HepG2 (cell line): Measurements from ENCODE around the gene OR6T1. TPM values are rescaled to one million over a fixed set of nuclear protein-coding genes. Genes with fewer than 3 reads are reported as not detected.

Source experiments
- ATAC-seq: fragments of 200-7000 bp; cut with Tn5 transposase; 3 replicates; pipeline ENCODE4 v1.9.1; 2020; ENCODE audit warnings: mild to moderate bottlenecking, moderate library complexity
- BruUV-seq: library from RNA; stranded (reverse); fragments of 400-500 nt; replicated peaks from 2 replicates; lab custom pipeline; 2021; lab: Mats Ljungman, UMichigan
- CTCF ChIA-PET: fragments of 300-600 bp; formaldehyde crosslinking; extraction: SDS; loops from one replicate; lab custom pipeline; 2021; ENCODE audit warnings: low total read pairs, inconsistent platforms, low intra/inter-chr PET ratio; lab: Yijun Ruan, JAX
- POLR2A ChIA-PET: fragments of 350-600 bp; sonication (Branson Sonifier 250); formaldehyde crosslinking; loops from one replicate; lab custom pipeline; 2020; ENCODE audit warnings: antibody characterized with exemption, inconsistent platforms; lab: Yijun Ruan, JAX
- DNase-seq: peaks from one replicate; pipeline ENCODE4 v3.0.0-alpha.2; 2015; ENCODE audit warnings: low spot score
- FAIRE-seq: peaks from 3 replicates; lab custom pipeline; 2011; peaks lifted over from hg19 to GRCh38; lab: Jason Lieb, UNC
- H2AFZ ChIP-seq: one replicate; pipeline ENCODE4 v1.6.1; 2011; ENCODE audit warnings: low read length, inconsistent platforms
- H3K27ac ChIP-seq: fragments of 300-600 bp; 3 replicates; pipeline ENCODE4 v1.8.0; 2011; ENCODE audit warnings: mixed run types, mild to moderate bottlenecking, mixed read lengths, low read length, inconsistent platforms; ENCODE audit not compliant: insufficient read depth; ENCODE audit errors: extremely low read length
- H3K27me3 ChIP-seq, 2 experiments: fragments of 200-600 bp in 1 of 2; 2 replicates in 1 of 2; 3 replicates in 1 of 2; pipeline versions ENCODE4 v1.6.0 to v1.8.0; 2011; ENCODE audit warnings: low read length in 2 of 2, mild to moderate bottlenecking in 2 of 2, moderate library complexity in 2 of 2, inconsistent platforms in 1 of 2; ENCODE audit not compliant: insufficient read depth in 2 of 2, control insufficient read depth in 1 of 2
- H3K36me3 ChIP-seq, 2 experiments: fragments of 200-600 bp in 1 of 2; replicated peaks in 1 of 2; 2 replicates in 1 of 2; 3 replicates in 1 of 2; pipeline versions ENCODE4 v1.5.1 to v1.8.0; 2011; ENCODE audit warnings: low read length in 2 of 2, inconsistent platforms in 1 of 2; ENCODE audit not compliant: insufficient read depth in 2 of 2, control insufficient read depth in 1 of 2
- H3K4me1 ChIP-seq: 2 replicates; pipeline ENCODE4 v1.5.1; 2012; ENCODE audit warnings: low read length, inconsistent platforms; ENCODE audit not compliant: insufficient read depth
- H3K4me2 ChIP-seq: 2 replicates; pipeline ENCODE4 v1.6.0; 2011; ENCODE audit warnings: low read depth, low read length, inconsistent platforms
- H3K4me3 ChIP-seq, 3 experiments: fragments of 200-600 bp in 1 of 3; sonication (generic), shearing (Covaris generic) in 1 of 3; replicated peaks in 1 of 3; 2 replicates each; pipeline ENCODE4 v1.5.1; 2011 to 2016; ENCODE audit warnings: low read length in 3 of 3, inconsistent platforms in 2 of 3, low read depth in 2 of 3, mild to moderate bottlenecking in 2 of 3, control low read depth in 1 of 3, mixed read lengths in 1 of 3; ENCODE audit not compliant: insufficient read depth in 1 of 3
- H3K79me2 ChIP-seq: one replicate; pipeline ENCODE4 v1.6.1; 2011; ENCODE audit warnings: low read length, inconsistent platforms; ENCODE audit not compliant: insufficient read depth
- H3K9ac ChIP-seq: 2 replicates; pipeline ENCODE4 v1.6.0; 2011; ENCODE audit warnings: mild to moderate bottlenecking, low read depth, low read length, inconsistent platforms; ENCODE audit not compliant: insufficient read depth
- H3K9me3 ChIP-seq: 2 replicates; pipeline ENCODE4 v1.5.1; 2012; ENCODE audit warnings: mild to moderate bottlenecking, low read length
- H4K20me1 ChIP-seq: 2 replicates; pipeline ENCODE4 v1.6.0; 2011; ENCODE audit warnings: inconsistent platforms, mild to moderate bottlenecking, low read length, moderate library complexity; ENCODE audit not compliant: insufficient read depth
- FOXP1 ChIP-seq, 2 experiments: fragments of 450-650 bp in 1 of 2; IDR thresholded peaks; 2 replicates each; pipeline ENCODE4 v1.6.1; 2017 to 2018; ENCODE audit warnings: antibody characterized with exemption in 1 of 2
- KAT8 ChIP-seq: IDR thresholded peaks from 2 replicates; pipeline ENCODE4 v1.6.1; 2016; ENCODE audit warnings: missing genetic modification reagents, missing compliant biosample characterization
- KLF15 ChIP-seq: sonication (generic); formaldehyde crosslinking; IDR thresholded peaks from 2 replicates; pipeline ENCODE4 v1.8.1; 2023; ENCODE audit warnings: borderline replicate concordance, mild to moderate bottlenecking, inconsistent platforms, missing genetic modification reagents, mixed read lengths
- MYC ChIP-seq: sonication (generic); formaldehyde crosslinking; IDR thresholded peaks from 2 replicates; pipeline ENCODE4 v1.9.0; 2021; ENCODE audit warnings: missing genetic modification reagents, borderline replicate concordance
- NFE2 ChIP-seq: sonication (generic); formaldehyde crosslinking; IDR thresholded peaks from 2 replicates; pipeline ENCODE4 v1.4.0; 2020; ENCODE audit warnings: missing genetic modification reagents
- PHF20 ChIP-seq: sonication (generic); formaldehyde crosslinking; IDR thresholded peaks from 2 replicates; pipeline ENCODE4 v1.5.0; 2020; ENCODE audit warnings: mild to moderate bottlenecking, missing genetic modification reagents
- PHF5A ChIP-seq: IDR thresholded peaks from one replicate; pipeline ENCODE4 v1.6.1; 2018; ENCODE audit warnings: low read depth, missing genetic modification reagents; ENCODE audit not compliant: unreplicated experiment
- RAD51 ChIP-seq: fragments of 450-650 bp; IDR thresholded peaks from 2 replicates; pipeline ENCODE4 v1.6.1; 2016; ENCODE audit warnings: borderline replicate concordance
- TP53 ChIP-seq: sonication (generic); formaldehyde crosslinking; conservative IDR thresholded peaks from 2 replicates; pipeline ENCODE4 v1.4.0; 2020; ENCODE audit warnings: missing genetic modification reagents
- ZFAT ChIP-seq: sonication (generic); formaldehyde crosslinking; conservative IDR thresholded peaks from 2 replicates; pipeline ENCODE4 v1.8.1; 2023; ENCODE audit warnings: missing genetic modification reagents, inconsistent platforms
- ZNF576 ChIP-seq: sonication (generic); formaldehyde crosslinking; IDR thresholded peaks from 2 replicates; pipeline ENCODE4 v1.4.0; 2020; ENCODE audit warnings: mild to moderate bottlenecking, missing genetic modification reagents
- WGBS: methylation state at CpG from one replicate; pipeline ENCODE4 v1.1.6; 2017; ENCODE audit warnings: low lambda C conversion rate; 5-methylcytosine and 5-hydroxymethylcytosine counted together
- in situ Hi-C: cut with HindIII; loops from 2 replicates; pipeline ENCODE4 v1.10.0; 2017; ENCODE audit warnings: low pct_unique_long_range_greater_than_20kb; ENCODE audit not compliant: extremely low pct_ligation_motif_present
- intact Hi-C: fragments of 100-400 bp; cut with micrococcal nuclease; formaldehyde crosslinking; loops from one replicate; pipeline ENCODE4 v1.10.0; 2022; ENCODE audit not compliant: unreplicated experiment
- polyA plus RNA-seq, 8 experiments: library from polyadenylated mRNA; depleted of rRNA in 3 of 8; stranded (reverse) in 7 of 8; unstranded in 1 of 8; fragments of >200 nt; fragmentation: Illumina TruSeq in 4 of 8; extraction: Trizol in 4 of 8; gene quantifications; 2 replicates each; pipeline versions ENCODE4 v1.2.1 to v1.2.3, GENCODE V29; 2011 to 2016; ENCODE audit warnings: low read depth in 4 of 8, missing spikeins in 1 of 8, mixed read lengths in 1 of 8; ENCODE audit not compliant: insufficient read depth in 1 of 8
- total RNA-seq, 5 experiments: library from RNA; depleted of rRNA; stranded (reverse); fragments of >200 nt; fragmentation: Illumina TruSeq; extraction: Trizol; gene quantifications; 2 replicates each; pipeline ENCODE4 v1.2.3, GENCODE V29; 2016; ENCODE audit warnings: low read depth in 1 of 5
- TF ChIP-seq, protein P1 (sequence below): sonication (generic); formaldehyde crosslinking; IDR thresholded peaks from 2 replicates; pipeline ENCODE4 v1.5.0; 2020; ENCODE audit warnings: mild to moderate bottlenecking, missing genetic modification reagents, borderline replicate concordance
- TF ChIP-seq, protein P2 (sequence below): sonication (generic); formaldehyde crosslinking; IDR thresholded peaks from 2 replicates; pipeline ENCODE4 v1.9.0; 2022; ENCODE audit warnings: low read depth, missing genetic modification reagents
- TF ChIP-seq, protein P3 (sequence below): sonication (generic); formaldehyde crosslinking; IDR thresholded peaks from 2 replicates; pipeline ENCODE4 v1.5.1; 2020; ENCODE audit warnings: missing genetic modification reagents, mild to moderate bottlenecking, borderline replicate concordance

Gene OR6T1
- total and polyA plus RNA-seq, 2 of the 13 experiments (the other 11 are each of a cell fraction or from before 2014, with no cell fraction given), result not detected

- H3K4me3 ChIP-seq, result no peak overlapping the region
- H3K36me3 ChIP-seq, result no peaks in the 10 kb centered on the region
- no TSS peak for BruUV-seq
- H3K27ac ChIP-seq, result no peak overlapping the region
- H4K20me1 ChIP-seq, result no peaks in the 10 kb centered on the region
- POLR2A ChIA-PET, result no interaction called here
- in situ Hi-C loops, result no loop called here
- CTCF ChIA-PET, result no interaction called here
- no peak overlapping the region for H3K9ac ChIP-seq
- FAIRE-seq, result no peak
- TF ChIP-seq KLF15 (no peak), ZFAT (CRISPR knock-in tag) (no peak), PHF5A (CRISPR knock-in tag) (no peak), FOXP1 (IDR thresholded peaks at IDR 0.05) (no peak), FOXP1 (CRISPR knock-in tag; IDR thresholded peaks at IDR 0.05) (no peak)
- TF ChIP-seq, all 625 proteins: peak for 0
- intact Hi-C loops, result no loop called here
- Histone ChIP-seq H3K79me2 (no peaks in the 10 kb centered on the region), H3K4me2 (no peak overlapping the region), H2AFZ (no peak overlapping the region), H3K4me1 (no peaks in the 10 kb centered on the region), H3K27me3 (no peaks in the 10 kb centered on the region), H3K9me3 (peaks cover 25% of the 10 kb centered on the region)
- ATAC-seq (no peak), DNase-seq (no peak)
- WGBS, result 0% methylated on average over 4 of the region's 4 CpGs
These were observed 1.2 kb downstream of the OR6T1 start for GRCh38 chr11:123942413-123942812.

GRCh38 chr11:123939317-123939716 is 4.3 kb downstream of the OR6T1 start, which contains the start of gene OR4D5:
Gene OR4D5 (plus strand): TSS chr11:123939617. CDS start chr11:123939617, 0 bp downstream.
- Histone ChIP-seq H3K9ac (no peak within 1 kb of the TSS), H3K27me3 (no peaks in the 10 kb centered on the region), H3K27ac (no peak within 1 kb of the TSS), H3K4me2 (no peak within 1 kb of the TSS), H3K79me2 (no peaks in the 10 kb centered on the region), H3K36me3 (no peaks in the 10 kb centered on the region), H2AFZ (no peak within 1 kb of the TSS), H3K9me3 (peaks cover 26% of the 10 kb centered on the region), H3K4me1 (no peaks in the 10 kb centered on the region), H3K4me3 (no peak within 1 kb of the TSS), H4K20me1 (no peaks in the 10 kb centered on the region)
- 9% methylated on average over 1 of the region's 1 CpG for WGBS
- FAIRE-seq (no peak), ATAC-seq (no peak), DNase-seq (no peak)
- ChIA-PET CTCF (no interaction called here), POLR2A (no interaction called here)
- in situ Hi-C loops, result no loop called here
- BruUV-seq, result no TSS peak
- intact Hi-C loops, result no loop called here
- no peak for TF ChIP-seq RAD51
- TF ChIP-seq, protein P1, sequence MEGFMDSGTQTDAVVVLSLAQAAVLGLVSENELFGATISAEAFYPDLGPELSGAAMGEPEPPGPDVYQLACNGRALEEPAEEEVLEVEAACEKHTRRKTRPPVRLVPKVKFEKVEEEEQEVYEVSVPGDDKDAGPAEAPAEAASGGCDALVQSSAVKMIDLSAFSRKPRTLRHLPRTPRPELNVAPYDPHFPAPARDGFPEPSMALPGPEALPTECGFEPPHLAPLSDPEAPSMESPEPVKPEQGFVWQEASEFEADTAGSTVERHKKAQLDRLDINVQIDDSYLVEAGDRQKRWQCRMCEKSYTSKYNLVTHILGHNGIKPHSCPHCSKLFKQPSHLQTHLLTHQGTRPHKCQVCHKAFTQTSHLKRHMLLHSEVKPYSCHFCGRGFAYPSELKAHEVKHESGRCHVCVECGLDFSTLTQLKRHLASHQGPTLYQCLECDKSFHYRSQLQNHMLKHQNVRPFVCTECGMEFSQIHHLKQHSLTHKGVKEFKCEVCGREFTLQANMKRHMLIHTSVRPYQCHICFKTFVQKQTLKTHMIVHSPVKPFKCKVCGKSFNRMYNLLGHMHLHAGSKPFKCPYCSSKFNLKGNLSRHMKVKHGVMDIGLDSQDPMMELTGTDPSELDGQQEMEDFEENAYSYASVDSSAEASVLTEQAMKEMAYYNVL (CRISPR knock-in tag), result no peak
- TF ChIP-seq, protein P2, sequence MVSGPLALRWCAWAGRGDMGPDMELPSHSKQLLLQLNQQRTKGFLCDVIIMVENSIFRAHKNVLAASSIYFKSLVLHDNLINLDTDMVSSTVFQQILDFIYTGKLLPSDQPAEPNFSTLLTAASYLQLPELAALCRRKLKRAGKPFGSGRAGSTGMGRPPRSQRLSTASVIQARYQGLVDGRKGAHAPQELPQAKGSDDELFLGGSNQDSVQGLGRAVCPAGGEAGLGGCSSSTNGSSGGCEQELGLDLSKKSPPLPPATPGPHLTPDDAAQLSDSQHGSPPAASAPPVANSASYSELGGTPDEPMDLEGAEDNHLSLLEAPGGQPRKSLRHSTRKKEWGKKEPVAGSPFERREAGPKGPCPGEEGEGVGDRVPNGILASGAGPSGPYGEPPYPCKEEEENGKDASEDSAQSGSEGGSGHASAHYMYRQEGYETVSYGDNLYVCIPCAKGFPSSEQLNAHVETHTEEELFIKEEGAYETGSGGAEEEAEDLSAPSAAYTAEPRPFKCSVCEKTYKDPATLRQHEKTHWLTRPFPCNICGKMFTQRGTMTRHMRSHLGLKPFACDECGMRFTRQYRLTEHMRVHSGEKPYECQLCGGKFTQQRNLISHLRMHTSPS (CRISPR knock-in tag), result no peak
- TF ChIP-seq ZNF576 (CRISPR knock-in tag), result no peak
- TF ChIP-seq MYC (CRISPR knock-in tag), result no peak
- TF ChIP-seq KAT8 (CRISPR knock-in tag), result no peak
- no peak for TF ChIP-seq NFE2 (CRISPR knock-in tag)
- no peak for TF ChIP-seq TP53 (CRISPR knock-in tag)
- no peak for TF ChIP-seq PHF20 (CRISPR knock-in tag)
- TF ChIP-seq, protein P3, sequence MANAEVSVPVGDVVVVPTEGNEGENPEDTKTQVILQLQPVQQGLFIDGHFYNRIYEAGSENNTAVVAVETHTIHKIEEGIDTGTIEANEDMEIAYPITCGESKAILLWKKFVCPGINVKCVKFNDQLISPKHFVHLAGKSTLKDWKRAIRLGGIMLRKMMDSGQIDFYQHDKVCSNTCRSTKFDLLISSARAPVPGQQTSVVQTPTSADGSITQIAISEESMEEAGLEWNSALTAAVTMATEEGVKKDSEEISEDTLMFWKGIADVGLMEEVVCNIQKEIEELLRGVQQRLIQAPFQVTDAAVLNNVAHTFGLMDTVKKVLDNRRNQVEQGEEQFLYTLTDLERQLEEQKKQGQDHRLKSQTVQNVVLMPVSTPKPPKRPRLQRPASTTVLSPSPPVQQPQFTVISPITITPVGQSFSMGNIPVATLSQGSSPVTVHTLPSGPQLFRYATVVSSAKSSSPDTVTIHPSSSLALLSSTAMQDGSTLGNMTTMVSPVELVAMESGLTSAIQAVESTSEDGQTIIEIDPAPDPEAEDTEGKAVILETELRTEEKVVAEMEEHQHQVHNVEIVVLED (CRISPR knock-in tag), result no peak
